ENCODE results near the gene MYO9A. TPM values are rescaled to one million over a fixed set of nuclear protein-coding genes. Genes with fewer than 3 reads are reported as not detected.

Gene MYO9A
- total RNA-seq, 1 donor from 2014 or later, result 41.8 TPM

GRCh38 chr15:71921191-71921590 is 196.8 kb downstream of the MYO9A start:
- no peak for TF ChIP-seq CTCF (IDR thresholded peaks at IDR 0.05)
- no peaks in the 10 kb centered on the region for H3K4me1 Mint-ChIP-seq (ENCODE audit: low read depth)
- H3K27ac Mint-ChIP-seq (ENCODE audit: unreplicated experiment), result no peak overlapping the region
- no peak overlapping the region for H3K4me3 Mint-ChIP-seq (ENCODE audit: unreplicated experiment)
- DNase-seq (ENCODE audit: low spot score), result no peak
- peaks cover 3% of the 10 kb centered on the region for H3K36me3 Mint-ChIP-seq (ENCODE audit: low read depth)
- no peaks in the 10 kb centered on the region for H3K9me3 Mint-ChIP-seq (ENCODE audit: low read depth)
- no peaks in the 10 kb centered on the region for H3K27me3 Mint-ChIP-seq (ENCODE audit: low read depth)

- Mint-ChIP-seq H3K27me3 (ENCODE audit: low read depth) (no peaks in the 10 kb centered on the region), H3K4me1 (ENCODE audit: low read depth) (no peaks in the 10 kb centered on the region), H3K27ac (ENCODE audit: unreplicated experiment) (no peak overlapping the region), H3K4me3 (ENCODE audit: unreplicated experiment) (no peak overlapping the region), H3K36me3 (ENCODE audit: low read depth) (peaks cover 6% of the 10 kb centered on the region), H3K9me3 (ENCODE audit: low read depth) (no peaks in the 10 kb centered on the region)
- no peak for TF ChIP-seq CTCF (IDR thresholded peaks at IDR 0.05)
- no peak for DNase-seq (ENCODE audit: low spot score)
Measured at GRCh38 chr15:71920573-71920972, 197.4 kb downstream of the MYO9A start.

GRCh38 chr15:71916834-71917233 is 201.1 kb downstream of the MYO9A start:
- peaks cover 19% of the 10 kb centered on the region for H3K36me3 Mint-ChIP-seq (ENCODE audit: low read depth)
- no peak overlapping the region for H3K4me3 Mint-ChIP-seq (ENCODE audit: unreplicated experiment)
- H3K27me3 Mint-ChIP-seq (ENCODE audit: low read depth), result no peaks in the 10 kb centered on the region
- no peaks in the 10 kb centered on the region for H3K4me1 Mint-ChIP-seq (ENCODE audit: low read depth)
- no peak for DNase-seq (ENCODE audit: low spot score)
- no peak overlapping the region for H3K27ac Mint-ChIP-seq (ENCODE audit: unreplicated experiment)
- TF ChIP-seq CTCF (IDR thresholded peaks at IDR 0.05), result no peak
- H3K9me3 Mint-ChIP-seq (ENCODE audit: low read depth), result peaks cover 9% of the 10 kb centered on the region

- Mint-ChIP-seq H3K27me3 (ENCODE audit: low read depth) (no peaks in the 10 kb centered on the region), H3K27ac (ENCODE audit: unreplicated experiment) (no peak overlapping the region), H3K4me1 (ENCODE audit: low read depth) (no peaks in the 10 kb centered on the region), H3K4me3 (ENCODE audit: unreplicated experiment) (no peak overlapping the region), H3K9me3 (ENCODE audit: low read depth) (peaks cover 9% of the 10 kb centered on the region), H3K36me3 (ENCODE audit: low read depth) (peaks cover 20% of the 10 kb centered on the region)
- no peak for DNase-seq (ENCODE audit: low spot score)
- no peak for TF ChIP-seq CTCF (IDR thresholded peaks at IDR 0.05)
Measured at GRCh38 chr15:71914092-71914491, 203.9 kb downstream of the MYO9A start.

GRCh38 chr15:71899674-71900073 is 218.3 kb downstream of the MYO9A start:
- no peak for TF ChIP-seq CTCF (IDR thresholded peaks at IDR 0.05)
- H3K9me3 Mint-ChIP-seq (ENCODE audit: low read depth), result no peaks in the 10 kb centered on the region

More at GRCh38 chr15:71899674-71900073, 218.3 kb downstream of the MYO9A start:
- H3K27me3 Mint-ChIP-seq (ENCODE audit: low read depth), result no peaks in the 10 kb centered on the region
- no peak for DNase-seq (ENCODE audit: low spot score)
- H3K27ac Mint-ChIP-seq (ENCODE audit: unreplicated experiment), result no peak overlapping the region
- H3K4me1 Mint-ChIP-seq (ENCODE audit: low read depth), result no peaks in the 10 kb centered on the region
- H3K4me3 Mint-ChIP-seq (ENCODE audit: unreplicated experiment), result no peak overlapping the region
- H3K36me3 Mint-ChIP-seq (ENCODE audit: low read depth), result peaks cover 25% of the 10 kb centered on the region

Data from chondrocyte (in vitro differentiated cells).